ENCODE data around the gene PPP1R2.

Gene PPP1R2

DNA sequence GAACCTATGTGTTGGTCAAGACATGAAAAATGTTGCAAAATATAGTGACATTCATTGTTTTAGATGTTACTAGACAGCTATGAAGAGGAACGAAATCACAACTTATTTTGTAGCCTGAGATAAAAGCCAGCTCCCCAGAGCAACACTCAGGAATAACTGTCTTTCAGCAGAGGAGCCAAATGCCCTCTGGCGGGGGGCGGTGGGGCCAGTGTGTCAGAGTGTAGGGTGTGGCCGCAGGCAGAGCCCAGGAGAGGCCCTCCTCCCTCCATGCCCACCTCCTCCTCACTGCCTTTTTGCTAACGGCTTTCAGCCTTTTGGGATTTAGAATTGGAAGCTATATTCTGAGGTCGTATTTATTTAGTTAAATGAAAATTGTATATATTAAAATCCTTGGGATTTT, 23.7 kb upstream of the PPP1R2 start:
- DNase-seq, result no peak

DNA sequence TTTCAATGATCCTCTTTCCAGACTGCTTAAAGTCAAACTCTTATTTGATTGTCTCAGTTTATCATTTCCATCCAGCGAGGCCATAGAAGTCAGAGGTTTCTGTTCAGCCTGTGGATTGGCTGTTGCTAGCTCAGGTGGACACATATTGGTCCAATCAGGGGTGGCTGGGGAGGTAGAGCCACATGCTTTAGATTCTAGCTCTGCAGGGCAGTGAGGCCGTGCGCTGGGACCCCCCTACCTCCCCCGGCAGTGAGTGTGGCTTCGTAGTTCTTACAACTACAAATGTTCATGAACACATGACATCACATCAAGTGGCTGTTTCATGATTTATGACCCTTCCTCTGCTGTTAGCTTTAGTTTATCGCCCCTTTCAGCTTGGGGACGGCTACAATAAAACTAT, 22.6 kb upstream of the PPP1R2 start:
- no peak for DNase-seq

GRCh38 chr3:195563317-195563716, 20.2 kb upstream of the PPP1R2 start:
- no peak for DNase-seq

GRCh38 chr3:195559723-195560409, 16.7 kb upstream of the PPP1R2 start:
- no peak for DNase-seq

- DNase-seq, result no peak
Measured at GRCh38 chr3:195558602-195559001, 15.5 kb upstream of the PPP1R2 start.

DNA sequence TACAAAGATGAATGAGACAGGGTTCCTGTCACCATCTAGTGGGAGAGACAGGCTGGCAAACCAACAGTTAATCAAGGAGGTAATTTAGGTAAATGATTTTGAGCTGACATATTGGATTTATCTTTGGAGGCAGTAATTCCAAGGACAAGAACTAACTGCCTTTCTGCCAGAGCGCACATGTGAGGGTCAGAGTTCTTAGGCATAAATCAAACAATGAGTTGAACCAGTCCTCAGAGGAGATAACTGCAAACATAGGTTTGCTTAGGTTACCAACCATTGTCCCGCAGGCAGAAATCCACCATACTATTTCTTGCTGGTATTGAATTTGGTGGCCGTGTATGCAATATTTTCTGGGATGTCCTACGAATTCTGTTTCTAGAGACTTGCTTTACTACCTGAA, 14.2 kb upstream of the PPP1R2 start:
- DNase-seq, result no peak

- DNase-seq, result peak in 13 of 58 donors; percentile 6 to 53 (median 23)
Measured at GRCh38 chr3:195556390-195556789, 13.3 kb upstream of the PPP1R2 start.

GRCh38 chr3:195555110-195555509, 12.0 kb upstream of the PPP1R2 start:
- DNase-seq, result no peak

DNA sequence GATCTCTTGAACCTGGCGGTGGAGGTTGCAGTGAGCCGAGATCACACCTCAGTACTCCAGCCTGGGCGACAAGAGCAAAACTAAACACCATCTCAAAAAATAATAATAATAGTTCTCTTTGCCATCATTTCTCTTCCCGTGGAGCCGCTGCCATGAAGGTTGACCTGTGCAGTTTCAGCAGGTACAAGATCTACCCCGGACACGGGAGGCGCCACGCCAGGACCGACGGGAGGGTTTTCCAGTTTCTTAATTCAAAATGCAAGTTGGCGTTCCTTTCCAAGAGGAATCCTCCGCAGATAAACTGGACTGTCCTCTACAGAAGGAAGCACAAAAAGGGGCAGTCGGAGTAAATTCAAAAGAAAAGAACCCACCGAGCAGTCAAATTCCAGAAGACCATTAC, 11.3 kb upstream of the PPP1R2 start:
- no peak for DNase-seq

DNA sequence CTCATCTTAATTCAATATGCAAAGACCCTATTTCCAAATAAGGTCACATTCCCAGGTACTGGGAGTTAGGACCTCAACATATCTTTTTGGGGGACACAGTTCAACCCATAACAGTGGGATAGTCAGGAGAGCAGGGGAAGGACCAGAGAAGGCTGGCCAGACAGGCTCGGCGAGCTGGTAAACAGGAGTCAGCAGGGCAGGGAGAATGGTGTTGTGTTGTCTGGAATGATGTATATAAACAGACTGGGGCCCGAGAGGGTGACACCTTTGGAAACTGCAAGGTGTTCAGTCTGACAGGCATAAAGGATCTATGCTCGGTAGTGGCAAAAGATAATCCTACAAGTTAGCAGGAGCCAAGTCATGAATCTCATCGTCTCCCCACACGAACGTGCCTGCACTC, 10.1 kb upstream of the PPP1R2 start:
- DNase-seq, result no peak

GRCh38 chr3:195551381-195551978, 8.4 kb upstream of the PPP1R2 start:
- no peak for DNase-seq

- DNase-seq, result no peak
Measured at GRCh38 chr3:195550723-195551122, 7.6 kb upstream of the PPP1R2 start.

DNA sequence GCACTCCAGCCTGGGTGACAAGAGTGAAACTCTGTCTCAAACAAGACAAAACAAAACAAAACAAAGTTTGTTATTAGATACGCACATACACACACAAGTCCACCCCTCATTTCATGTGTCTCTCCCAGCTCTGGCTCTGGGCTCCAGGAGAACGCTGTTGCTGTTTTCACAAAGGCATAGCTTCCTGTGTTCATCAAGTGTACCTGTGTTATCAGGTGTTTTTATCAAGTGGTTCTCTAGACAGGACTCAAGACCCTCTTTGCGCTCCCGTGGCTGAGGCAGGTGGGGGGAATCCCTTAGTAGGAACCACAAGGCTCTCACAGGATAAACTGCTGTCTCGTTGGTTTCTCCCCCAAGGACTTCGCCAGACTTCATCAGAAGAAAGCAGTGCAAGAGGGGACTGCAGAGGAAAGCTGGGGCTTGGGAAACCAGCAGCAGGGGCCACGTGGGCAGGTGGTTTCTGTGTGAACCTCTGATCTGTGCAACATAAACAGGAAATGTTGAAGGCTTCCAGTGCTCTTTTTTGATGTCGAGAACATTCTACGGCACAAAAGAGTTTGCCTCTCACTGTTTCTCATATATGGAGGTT, 6.9 kb upstream of the PPP1R2 start:
- DNase-seq, result no peak

GRCh38 chr3:195548987-195549386, 5.9 kb upstream of the PPP1R2 start:
- DNase-seq, result no peak

- DNase-seq, result no peak
Measured at GRCh38 chr3:195548501-195548900, 5.4 kb upstream of the PPP1R2 start.

GRCh38 chr3:195548006-195548405, 4.9 kb upstream of the PPP1R2 start:
- DNase-seq, result no peak

GRCh38 chr3:195546130-195546560, 3.0 kb upstream of the PPP1R2 start:
- peak in 2 of 58 donors; percentile 13 to 63 for DNase-seq

- DNase-seq, result no peak
Measured at GRCh38 chr3:195544634-195545033, 1.5 kb upstream of the PPP1R2 start.

DNA sequence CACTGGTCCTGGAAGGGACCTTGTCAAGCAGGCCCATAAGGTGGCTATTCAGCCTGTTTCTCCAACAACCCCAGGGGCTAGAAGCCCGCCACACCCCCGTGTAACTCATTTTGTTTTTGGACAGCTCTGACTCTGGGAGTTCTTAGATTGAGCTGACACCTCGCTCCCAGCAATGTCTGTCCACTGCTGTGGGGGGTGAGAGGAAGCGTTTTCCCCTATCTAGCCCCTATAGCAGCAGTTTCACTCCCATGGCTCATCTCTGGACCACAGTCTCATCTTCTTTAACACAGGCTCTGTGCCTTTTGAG, 1.1 kb upstream of the PPP1R2 start:
- peak in 1 of 58 donors; percentile 16 for DNase-seq

GRCh38 chr3:195543500-195544229, 540 bp upstream of the PPP1R2 start:
- peak in 5 of 58 donors; percentile 23 to 61 (median 45) for DNase-seq

GRCh38 chr3:195542316-195542697, 818 bp downstream of the PPP1R2 start:
- DNase-seq, result no peak

GRCh38 chr3:195540511-195540910, 2.6 kb downstream of the PPP1R2 start:
- DNase-seq, result no peak

Measured in anterior cingulate cortex (tissue), 58 donors.